ENCODE measurements around the gene REPIN1. TPM values are rescaled to one million over a fixed set of nuclear protein-coding genes. Genes with fewer than 3 reads are reported as not detected.

The REPIN1 gene
- total and polyA plus RNA-seq, 2 experiments from 2014 or later = 79.1 to 107 TPM

- Histone ChIP-seq H4K20me1 (ENCODE audit: insufficient read depth, poor library complexity, severe bottlenecking) (no peaks in the 10 kb centered on the region), H3K27ac (no peak overlapping the region), H3K4me1 (ENCODE audit: insufficient read depth) (peaks cover 5% of the 10 kb centered on the region), H3K79me2 (peaks cover 4% of the 10 kb centered on the region), H3K4me3 (no peak overlapping the region), H3K36me3 (replicated peaks; ENCODE audit: insufficient read depth, low read depth) (no peaks in the 10 kb centered on the region), H3K4me2 (no peak overlapping the region), H3K27me3 (no peaks in the 10 kb centered on the region), H2AFZ (no peak overlapping the region), H3K9me2 (replicated peaks; ENCODE audit: insufficient read depth) (no peaks in the 10 kb centered on the region), H3K9me3 (ENCODE audit: low read depth) (no peaks in the 10 kb centered on the region)
- 83% methylated on average over 3 of the region's 3 CpGs for WGBS (ENCODE audit: low lambda C conversion rate, missing lambda C conversion rate)
- no peak for DNase-seq (ENCODE audit: low spot score)
- TF ChIP-seq EZH2 (IDR thresholded peaks at IDR 0.05; ENCODE audit: borderline replicate concordance) = no peak
- no peak for TF ChIP-seq EZH2phosphoT487 (IDR thresholded peaks at IDR 0.05; ENCODE audit: low read depth, severe bottlenecking, unreplicated experiment)
- TF ChIP-seq CTCF (IDR thresholded peaks at IDR 0.05; ENCODE audit: poor library complexity) = no peak
These were observed 24.7 kb downstream of the REPIN1 start for GRCh38 chr7:150393325-150393724.

GRCh38 chr7:150396426-150396825 is 27.8 kb downstream of the REPIN1 start:
- TF ChIP-seq EZH2 (IDR thresholded peaks at IDR 0.05; ENCODE audit: borderline replicate concordance) = no peak
- no peak for TF ChIP-seq EZH2phosphoT487 (IDR thresholded peaks at IDR 0.05; ENCODE audit: low read depth, severe bottlenecking, unreplicated experiment)
- TF ChIP-seq CTCF (IDR thresholded peaks at IDR 0.05; ENCODE audit: poor library complexity) = no peak
- H3K9me3 ChIP-seq (ENCODE audit: low read depth) = no peaks in the 10 kb centered on the region
- no peak overlapping the region for H2AFZ ChIP-seq
- no peaks in the 10 kb centered on the region for H3K79me2 ChIP-seq
- no peaks in the 10 kb centered on the region for H3K27me3 ChIP-seq
- no peak for DNase-seq (ENCODE audit: low spot score)
- H3K4me2 ChIP-seq = no peak overlapping the region
- no peak overlapping the region for H3K27ac ChIP-seq
- peaks cover 11% of the 10 kb centered on the region for H3K4me1 ChIP-seq (ENCODE audit: insufficient read depth)
- no peaks in the 10 kb centered on the region for H4K20me1 ChIP-seq (ENCODE audit: insufficient read depth, poor library complexity, severe bottlenecking)
- no peaks in the 10 kb centered on the region for H3K9me2 ChIP-seq (replicated peaks; ENCODE audit: insufficient read depth)
- no peaks in the 10 kb centered on the region for H3K36me3 ChIP-seq (replicated peaks; ENCODE audit: insufficient read depth, low read depth)
- H3K4me3 ChIP-seq = no peak overlapping the region
- WGBS (ENCODE audit: low lambda C conversion rate, missing lambda C conversion rate) = 97% methylated on average over 17 of the region's 20 CpGs

- Histone ChIP-seq H3K9me2 (replicated peaks; ENCODE audit: insufficient read depth) (no peaks in the 10 kb centered on the region), H3K9me3 (ENCODE audit: low read depth) (no peaks in the 10 kb centered on the region), H3K27me3 (no peaks in the 10 kb centered on the region), H3K36me3 (replicated peaks; ENCODE audit: insufficient read depth, low read depth) (no peaks in the 10 kb centered on the region), H4K20me1 (ENCODE audit: insufficient read depth, poor library complexity, severe bottlenecking) (no peaks in the 10 kb centered on the region), H3K4me3 (no peak overlapping the region), H3K27ac (no peak overlapping the region), H2AFZ (no peak overlapping the region), H3K4me2 (no peak overlapping the region), H3K79me2 (no peaks in the 10 kb centered on the region), H3K4me1 (ENCODE audit: insufficient read depth) (peaks cover 11% of the 10 kb centered on the region)
- TF ChIP-seq EZH2 (IDR thresholded peaks at IDR 0.05; ENCODE audit: borderline replicate concordance) (no peak), CTCF (IDR thresholded peaks at IDR 0.05; ENCODE audit: poor library complexity) (no peak), EZH2phosphoT487 (IDR thresholded peaks at IDR 0.05; ENCODE audit: low read depth, severe bottlenecking, unreplicated experiment) (no peak)
- no peak for DNase-seq (ENCODE audit: low spot score)
- WGBS (ENCODE audit: low lambda C conversion rate, missing lambda C conversion rate) = 98% methylated on average over 23 of the region's 48 CpGs
These were observed 28.2 kb downstream of the REPIN1 start for GRCh38 chr7:150396851-150397260.
